WERI-Rb-1 (cell line): Measurements from ENCODE around the gene PFDN1.

Experiments
- DNase-seq: peaks from one replicate; pipeline ENCODE4 v3.0.0-alpha.2; 2020
- H3K27ac ChIP-seq: fragments of 250-450 bp; sonication (Bioruptor Pico); 2 replicates; pipeline ENCODE4 v1.5.1; 2020; ENCODE audit warnings: mild to moderate bottlenecking, moderate library complexity
- H3K27me3 ChIP-seq: fragments of 250-450 bp; sonication (Bioruptor Pico); 2 replicates; pipeline ENCODE4 v1.5.1; 2021; ENCODE audit warnings: mild to moderate bottlenecking, low read depth, moderate library complexity; ENCODE audit not compliant: insufficient read depth, severe bottlenecking
- H3K36me3 ChIP-seq: fragments of 250-450 bp; sonication (Bioruptor Pico); 2 replicates; pipeline ENCODE4 v1.5.1; 2020; ENCODE audit warnings: mild to moderate bottlenecking, moderate library complexity
- H3K4me3 ChIP-seq: 2 replicates; pipeline ENCODE4 v1.5.1; 2011; ENCODE audit warnings: low read depth, mild to moderate bottlenecking, control low read depth, low read length
- H3K9me3 ChIP-seq: fragments of 250-450 bp; sonication (Bioruptor Pico); 2 replicates; pipeline ENCODE4 v1.5.1; 2021; ENCODE audit warnings: mild to moderate bottlenecking, moderate library complexity; ENCODE audit not compliant: severe bottlenecking
- TF ChIP-seq, protein P1 (sequence below): IDR thresholded peaks from 2 replicates; pipeline ENCODE4 v1.5.1; 2011; ENCODE audit warnings: low read depth, mild to moderate bottlenecking, control low read depth, inconsistent platforms, low read length

Gene PFDN1

DNA sequence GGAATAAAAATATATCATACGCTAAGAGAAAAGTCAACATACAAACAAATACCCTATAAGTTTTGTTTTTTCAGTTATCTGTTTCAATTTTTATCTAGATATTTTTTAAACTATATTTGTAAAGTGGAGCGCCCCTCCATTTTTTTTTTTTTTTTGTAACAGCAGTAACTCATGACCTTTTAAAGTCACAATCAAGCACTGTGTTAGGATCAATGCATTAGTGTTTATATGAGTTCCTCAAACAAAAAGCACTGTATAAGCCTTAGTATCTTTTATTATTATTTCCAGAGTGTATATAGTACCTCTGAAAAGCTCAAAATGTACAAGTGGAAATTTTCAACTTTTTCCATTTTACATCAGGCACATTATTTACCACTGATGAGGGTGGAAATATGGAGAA is 20.6 kb downstream of the PFDN1 start:
- Histone ChIP-seq H3K27me3 (no peaks in the 10 kb centered on the region), H3K36me3 (peaks cover 12% of the 10 kb centered on the region), H3K4me3 (no peak overlapping the region), H3K27ac (no peak overlapping the region), H3K9me3 (no peaks in the 10 kb centered on the region)
- TF ChIP-seq, protein P1, sequence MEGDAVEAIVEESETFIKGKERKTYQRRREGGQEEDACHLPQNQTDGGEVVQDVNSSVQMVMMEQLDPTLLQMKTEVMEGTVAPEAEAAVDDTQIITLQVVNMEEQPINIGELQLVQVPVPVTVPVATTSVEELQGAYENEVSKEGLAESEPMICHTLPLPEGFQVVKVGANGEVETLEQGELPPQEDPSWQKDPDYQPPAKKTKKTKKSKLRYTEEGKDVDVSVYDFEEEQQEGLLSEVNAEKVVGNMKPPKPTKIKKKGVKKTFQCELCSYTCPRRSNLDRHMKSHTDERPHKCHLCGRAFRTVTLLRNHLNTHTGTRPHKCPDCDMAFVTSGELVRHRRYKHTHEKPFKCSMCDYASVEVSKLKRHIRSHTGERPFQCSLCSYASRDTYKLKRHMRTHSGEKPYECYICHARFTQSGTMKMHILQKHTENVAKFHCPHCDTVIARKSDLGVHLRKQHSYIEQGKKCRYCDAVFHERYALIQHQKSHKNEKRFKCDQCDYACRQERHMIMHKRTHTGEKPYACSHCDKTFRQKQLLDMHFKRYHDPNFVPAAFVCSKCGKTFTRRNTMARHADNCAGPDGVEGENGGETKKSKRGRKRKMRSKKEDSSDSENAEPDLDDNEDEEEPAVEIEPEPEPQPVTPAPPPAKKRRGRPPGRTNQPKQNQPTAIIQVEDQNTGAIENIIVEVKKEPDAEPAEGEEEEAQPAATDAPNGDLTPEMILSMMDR: no peak
- DNase-seq: no peak

DNA sequence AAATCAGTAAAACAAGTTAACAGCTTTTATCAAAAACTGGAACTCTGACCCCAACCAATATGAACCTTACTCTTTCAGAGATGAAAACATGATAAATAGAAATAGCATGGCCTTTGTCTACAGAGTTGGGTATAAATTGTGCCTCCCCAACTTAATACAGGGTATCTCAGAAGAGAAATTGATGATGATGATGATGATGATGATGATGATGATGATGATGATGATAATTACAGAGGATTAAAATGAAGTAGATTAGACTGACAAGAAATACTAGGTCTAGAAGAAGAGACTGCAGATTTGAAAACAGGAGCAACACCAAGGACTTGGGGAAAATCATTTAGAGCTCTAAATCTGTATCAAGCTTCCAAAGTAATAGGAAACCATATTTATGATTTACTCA is 27.1 kb downstream of the PFDN1 start:
- no peak for DNase-seq
- Histone ChIP-seq H3K27ac (no peak overlapping the region), H3K9me3 (no peaks in the 10 kb centered on the region), H3K4me3 (no peak overlapping the region), H3K36me3 (peaks cover 19% of the 10 kb centered on the region), H3K27me3 (no peaks in the 10 kb centered on the region)
- TF ChIP-seq, protein P1: no peak

DNA sequence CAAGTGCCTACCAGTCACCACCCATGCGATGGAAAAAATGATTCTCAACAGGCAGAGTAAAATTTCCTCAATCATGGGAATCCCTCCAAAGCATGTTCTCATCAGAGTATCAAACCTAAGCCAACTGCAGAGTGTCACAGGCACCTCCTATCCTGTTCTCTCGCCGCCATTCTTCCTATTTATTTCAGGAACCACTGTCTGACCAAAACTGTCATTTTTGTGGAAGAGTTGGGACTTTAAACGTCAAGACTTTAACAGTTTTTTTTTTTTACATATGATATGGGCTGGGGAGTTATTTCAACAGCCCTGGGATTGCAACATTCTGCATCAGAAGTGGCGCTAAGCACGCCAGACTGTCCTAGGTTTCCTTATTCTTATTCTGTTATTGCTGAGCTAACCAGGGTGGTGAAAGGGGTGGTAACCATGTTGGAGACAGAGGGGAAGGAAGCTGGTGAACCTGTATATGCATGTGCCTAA is 29.5 kb downstream of the PFDN1 start:
- peaks cover 11% of the 10 kb centered on the region for H3K36me3 ChIP-seq
- TF ChIP-seq, protein P1: no peak
- no peaks in the 10 kb centered on the region for H3K27me3 ChIP-seq
- no peak overlapping the region for H3K27ac ChIP-seq
- H3K9me3 ChIP-seq: no peaks in the 10 kb centered on the region
- H3K4me3 ChIP-seq: no peak overlapping the region
- DNase-seq: no peak

DNA sequence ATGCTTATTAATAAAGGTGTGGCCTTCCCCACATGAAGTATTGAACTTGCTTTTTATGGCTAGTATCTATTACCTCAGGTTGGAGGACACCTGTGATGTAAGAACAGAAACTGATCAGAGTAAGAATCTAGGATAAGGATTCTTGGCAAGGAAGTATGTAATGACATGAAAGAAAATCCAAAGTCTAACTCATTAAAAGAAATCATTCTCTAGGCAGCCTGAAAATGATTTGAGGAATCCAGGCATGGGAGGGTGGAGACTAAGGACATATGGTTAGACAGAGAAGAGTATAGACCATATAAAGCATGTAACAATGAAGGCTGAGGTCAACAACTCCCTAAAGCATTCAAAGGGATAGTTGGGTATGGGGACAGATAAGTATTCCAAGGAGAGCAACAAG is 32.9 kb downstream of the PFDN1 start:
- Histone ChIP-seq H3K9me3 (no peaks in the 10 kb centered on the region), H3K4me3 (no peak overlapping the region), H3K27ac (no peak overlapping the region), H3K27me3 (no peaks in the 10 kb centered on the region), H3K36me3 (peaks cover 3% of the 10 kb centered on the region; the same call in 1 of the 2 replicates)
- TF ChIP-seq, protein P1: no peak
- no peak for DNase-seq

DNA sequence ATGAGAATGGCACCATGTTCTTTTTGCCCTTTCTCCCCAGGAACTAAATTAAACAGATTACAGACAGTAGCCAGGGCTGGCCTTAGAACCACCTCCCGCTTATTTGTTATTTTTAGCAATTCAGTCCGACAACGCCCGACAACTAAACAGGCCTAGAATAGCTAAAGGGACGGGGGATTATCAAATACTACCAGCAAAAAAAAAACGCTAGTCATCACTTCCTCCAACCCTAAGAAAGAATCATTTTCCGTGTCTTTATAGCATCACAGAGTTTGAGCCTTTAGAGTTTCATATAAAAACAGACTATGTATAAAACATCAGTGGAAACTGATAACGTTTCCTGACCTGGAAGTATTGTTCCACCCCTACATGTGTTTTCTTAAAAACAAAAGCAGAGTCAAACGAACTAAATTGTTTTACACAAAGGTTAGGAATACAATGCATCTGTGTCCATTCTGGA is 35.3 kb downstream of the PFDN1 start:
- Histone ChIP-seq H3K27me3 (no peaks in the 10 kb centered on the region), H3K9me3 (no peaks in the 10 kb centered on the region), H3K4me3 (no peak overlapping the region), H3K36me3 (no peaks in the 10 kb centered on the region), H3K27ac (no peak overlapping the region)
- TF ChIP-seq, protein P1: no peak
- no peak for DNase-seq

DNA sequence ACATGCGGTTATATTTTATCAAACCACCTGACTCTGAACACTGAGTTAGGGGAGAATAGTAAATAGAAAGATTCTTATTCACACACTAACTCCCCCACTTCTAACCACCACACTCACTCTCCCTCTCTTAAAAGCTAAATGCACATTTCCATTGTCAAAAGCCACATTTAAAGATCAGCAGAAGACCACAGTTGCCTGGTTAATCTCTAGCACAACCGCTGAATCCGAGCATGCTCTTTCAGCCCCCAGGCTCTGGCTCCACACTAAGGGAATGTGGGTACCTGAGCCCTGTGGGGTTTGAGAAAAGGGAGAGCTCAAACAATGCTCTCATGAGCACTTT is 35.7 kb downstream of the PFDN1 start:
- H3K27me3 ChIP-seq: no peaks in the 10 kb centered on the region
- H3K9me3 ChIP-seq: no peaks in the 10 kb centered on the region
- no peak overlapping the region for H3K4me3 ChIP-seq
- H3K27ac ChIP-seq: no peak overlapping the region
- no peaks in the 10 kb centered on the region for H3K36me3 ChIP-seq
- TF ChIP-seq, protein P1: no peak
- DNase-seq: no peak
